GM19324 (cell line): Measurements from ENCODE around the gene JAKMIP3.

Experiments used
- ATAC-seq: cut with Tn5 transposase; IDR thresholded peaks from one replicate; pipeline ENCODE4 v1.9.1; 2021; ENCODE audit warnings: mild to moderate bottlenecking, moderate library complexity; ENCODE audit not compliant: unreplicated experiment, low FRiP score

JAKMIP3 gene

DNA sequence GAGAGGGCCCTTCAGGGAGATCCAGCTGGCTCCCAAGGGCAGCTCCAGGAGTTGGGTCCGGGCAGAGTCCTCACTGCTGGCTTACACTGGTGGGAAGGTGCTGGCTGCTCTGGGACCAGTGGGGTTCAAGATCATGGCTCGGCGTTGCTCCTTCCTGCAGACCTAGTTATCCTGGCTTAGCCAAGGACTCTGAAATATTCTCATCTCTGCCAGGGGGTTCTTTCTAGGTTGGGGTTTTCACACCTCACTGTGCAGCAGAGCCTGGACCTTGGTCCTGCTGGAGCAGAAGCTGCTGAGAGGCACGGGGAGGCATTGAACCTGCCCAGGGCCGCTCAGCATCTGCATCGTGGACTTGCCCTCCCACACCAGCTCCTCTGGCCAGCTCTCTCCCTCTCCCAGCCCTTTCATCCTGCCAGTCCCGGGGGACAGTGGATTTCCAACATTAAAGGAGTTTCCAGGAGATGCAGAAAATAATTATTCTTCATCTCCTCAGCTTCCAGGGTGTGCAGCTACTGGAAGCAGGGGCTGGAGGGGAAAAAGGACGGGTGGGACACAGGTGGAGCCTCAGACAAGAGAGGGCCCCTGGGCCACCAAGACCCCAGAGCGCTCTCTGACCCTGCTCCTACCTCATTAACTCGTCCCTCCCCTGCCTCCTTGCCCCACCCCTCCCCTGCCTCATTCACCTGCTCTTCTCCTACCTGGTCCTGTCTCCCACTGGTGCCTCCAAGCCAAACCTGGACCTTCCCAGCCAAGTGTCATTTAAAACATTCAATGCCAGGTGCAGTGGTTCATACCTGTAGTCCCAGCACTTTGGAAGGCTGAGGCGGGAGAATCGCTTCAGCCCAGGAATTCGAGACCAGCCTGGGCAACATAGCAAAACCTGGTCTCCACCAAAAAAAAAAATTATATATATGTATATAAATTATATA, 42.5 kb downstream of the JAKMIP3 start:
- no peak for ATAC-seq

GRCh38 chr10:132109341-132110110, 43.8 kb downstream of the JAKMIP3 start:
- no peak for ATAC-seq

- ATAC-seq: no peak
Measured at GRCh38 chr10:132110111-132110521, 44.4 kb downstream of the JAKMIP3 start.

- no peak for ATAC-seq
Measured at GRCh38 chr10:132110713-132111112, 45.0 kb downstream of the JAKMIP3 start.

DNA sequence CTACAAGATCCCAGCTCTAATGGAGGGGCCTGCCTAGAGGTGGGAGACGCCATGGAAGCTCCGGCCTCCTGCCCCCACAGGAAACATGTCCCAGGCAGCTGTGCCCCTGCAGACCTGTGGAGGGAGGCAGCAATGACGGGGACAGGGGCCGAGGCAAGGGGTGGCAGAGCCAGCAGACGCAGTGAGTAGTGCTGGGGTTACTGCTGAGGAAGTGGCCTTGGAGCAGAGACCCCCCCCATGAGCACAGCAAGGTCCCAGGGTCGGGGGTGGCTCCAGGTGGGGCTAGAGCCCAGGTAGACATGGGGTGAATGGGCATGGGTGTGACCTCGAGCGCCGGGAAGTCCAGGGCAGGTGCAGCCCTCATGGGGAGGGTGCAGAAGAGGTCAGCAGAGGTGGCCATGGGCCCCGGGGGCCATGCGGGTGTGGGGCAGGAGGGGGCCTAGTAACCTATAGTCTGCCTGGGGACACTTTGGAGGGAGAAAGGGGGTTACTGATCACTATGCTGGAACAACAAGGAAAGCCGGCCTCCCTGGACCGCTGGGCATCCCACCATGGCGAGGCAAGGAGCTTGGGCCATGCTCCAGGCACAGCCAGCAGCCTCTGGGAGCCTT, 45.5 kb downstream of the JAKMIP3 start:
- ATAC-seq: no peak

- no peak for ATAC-seq
Measured at GRCh38 chr10:132111871-132112341, 46.2 kb downstream of the JAKMIP3 start.

DNA sequence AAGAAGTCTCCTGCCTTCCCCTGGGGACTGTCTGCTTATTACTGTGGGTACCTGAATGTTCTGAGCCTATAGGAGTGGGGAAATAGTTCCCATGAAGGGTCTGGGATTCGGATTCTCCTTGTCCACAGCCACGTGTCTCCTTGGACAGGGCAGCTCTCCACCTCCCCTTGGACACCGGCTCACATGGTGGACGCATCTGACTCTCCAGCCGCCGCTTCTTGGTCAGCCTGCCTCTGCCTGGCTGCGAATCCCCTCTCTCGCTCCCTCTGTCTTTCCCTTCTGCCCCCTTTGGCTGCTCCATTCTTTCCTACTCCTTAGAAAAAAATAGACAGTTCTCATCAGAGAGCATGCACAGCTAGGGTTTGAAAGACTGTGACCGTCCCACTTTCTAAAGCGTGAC, 46.9 kb downstream of the JAKMIP3 start:
- no peak for ATAC-seq

DNA sequence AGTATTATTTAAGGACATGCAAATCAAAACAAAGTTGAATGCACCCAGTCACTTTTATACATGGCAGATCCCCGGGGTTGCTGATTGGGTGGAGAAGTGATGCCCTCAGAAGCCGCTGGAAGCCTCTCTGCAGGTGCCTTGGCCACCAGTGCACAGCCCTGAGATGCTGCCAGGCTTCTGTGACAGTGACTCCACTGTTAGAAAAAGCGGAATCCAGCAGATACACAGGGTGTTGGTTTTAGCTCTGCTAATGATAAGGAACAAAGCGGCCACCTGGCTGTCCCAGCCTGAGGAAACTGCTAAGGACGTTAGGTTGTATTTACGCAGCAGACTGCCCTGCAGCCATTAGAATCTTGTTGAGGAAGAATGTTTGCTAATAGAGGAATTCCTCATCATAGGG, 47.5 kb downstream of the JAKMIP3 start:
- ATAC-seq: no peak

DNA sequence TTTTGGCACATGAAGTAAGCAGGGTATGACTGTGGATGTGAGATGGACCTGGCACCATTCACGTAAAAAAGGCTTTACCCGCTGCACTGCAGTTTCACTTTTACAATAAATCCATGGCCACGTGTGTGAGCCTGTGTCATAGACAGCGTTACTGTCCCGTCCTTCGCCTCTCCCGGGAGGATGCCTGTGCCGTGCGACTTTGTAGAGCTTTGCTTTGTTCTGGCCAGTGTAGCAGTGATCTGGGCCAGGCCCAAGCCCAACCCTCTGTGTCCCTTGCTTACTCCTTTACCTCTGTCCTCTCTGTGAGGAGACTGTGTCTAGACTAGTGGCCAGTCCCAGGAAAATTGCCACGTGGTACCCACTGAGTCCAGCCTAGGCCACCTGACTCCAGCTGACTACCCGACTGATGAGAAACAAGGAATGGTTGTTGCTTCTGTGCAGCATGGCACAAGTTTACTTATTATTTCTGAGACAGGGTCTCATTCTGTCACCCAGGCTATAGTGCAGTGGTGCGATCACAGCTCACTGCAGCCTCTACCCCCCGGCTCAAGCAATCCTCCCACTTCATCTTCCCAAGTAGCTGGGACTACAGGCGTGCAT, 48.1 kb downstream of the JAKMIP3 start:
- no peak for ATAC-seq

GRCh38 chr10:132114953-132115520, 49.3 kb downstream of the JAKMIP3 start:
- ATAC-seq: no peak
